Measurements from ENCODE around the gene ADCY5. TPM values are rescaled to one million over a fixed set of nuclear protein-coding genes. Genes with fewer than 3 reads are reported as not detected.

The ADCY5 gene
- total RNA-seq, 1 donor from 2014 or later, result not detected

GRCh38 chr3:123342631-123343080 lies 106.2 kb downstream of the ADCY5 start:
- Histone ChIP-seq H3K27me3 (ENCODE audit: control insufficient read depth, insufficient read depth, low read length) (peaks cover 4% of the 10 kb centered on the region), H3K36me3 (ENCODE audit: control insufficient read depth, insufficient read depth, low read length) (no peaks in the 10 kb centered on the region), H3K4me3 (ENCODE audit: low read depth, low read length) (no peak overlapping the region)
- no peak for TF ChIP-seq CTCF (IDR thresholded peaks at IDR 0.05; ENCODE audit: insufficient read depth, low read length, severe bottlenecking)
- FAIRE-seq (no peak), DNase-seq (ENCODE audit: low read depth) (no peak)

- H3K27me3 ChIP-seq (ENCODE audit: control insufficient read depth, insufficient read depth, low read length), result peaks cover 3% of the 10 kb centered on the region
- TF ChIP-seq CTCF (IDR thresholded peaks at IDR 0.05; ENCODE audit: insufficient read depth, low read length, severe bottlenecking), result no peak
- no peaks in the 10 kb centered on the region for H3K36me3 ChIP-seq (ENCODE audit: control insufficient read depth, insufficient read depth, low read length)
- H3K4me3 ChIP-seq (ENCODE audit: low read depth, low read length), result no peak overlapping the region
- no peak for FAIRE-seq
- no peak for DNase-seq (ENCODE audit: low read depth)
These were observed 106.8 kb downstream of the ADCY5 start for GRCh38 chr3:123341871-123342630.

- H3K27me3 ChIP-seq (ENCODE audit: control insufficient read depth, insufficient read depth, low read length), result peaks cover 1% of the 10 kb centered on the region
- no peak overlapping the region for H3K4me3 ChIP-seq (ENCODE audit: low read depth, low read length)
- TF ChIP-seq CTCF (IDR thresholded peaks at IDR 0.05; ENCODE audit: insufficient read depth, low read length, severe bottlenecking), result no peak
- no peak for DNase-seq (ENCODE audit: low read depth)
- H3K36me3 ChIP-seq (ENCODE audit: control insufficient read depth, insufficient read depth, low read length), result no peaks in the 10 kb centered on the region
- no peak for FAIRE-seq
These were observed 108.6 kb downstream of the ADCY5 start for GRCh38 chr3:123340336-123340735.

GRCh38 chr3:123339302-123339701 lies 109.6 kb downstream of the ADCY5 start:
- no peak for TF ChIP-seq CTCF (IDR thresholded peaks at IDR 0.05; ENCODE audit: insufficient read depth, low read length, severe bottlenecking)
- H3K27me3 ChIP-seq (ENCODE audit: control insufficient read depth, insufficient read depth, low read length), result peaks cover 1% of the 10 kb centered on the region
- no peak overlapping the region for H3K4me3 ChIP-seq (ENCODE audit: low read depth, low read length)
- DNase-seq (ENCODE audit: low read depth) (no peak), FAIRE-seq (no peak)
- H3K36me3 ChIP-seq (ENCODE audit: control insufficient read depth, insufficient read depth, low read length), result no peaks in the 10 kb centered on the region

GRCh38 chr3:123338620-123339061 lies 110.2 kb downstream of the ADCY5 start:
- Histone ChIP-seq H3K27me3 (ENCODE audit: control insufficient read depth, insufficient read depth, low read length) (peaks cover 1% of the 10 kb centered on the region), H3K36me3 (ENCODE audit: control insufficient read depth, insufficient read depth, low read length) (no peaks in the 10 kb centered on the region), H3K4me3 (ENCODE audit: low read depth, low read length) (no peak overlapping the region)
- DNase-seq (ENCODE audit: low read depth), result no peak
- FAIRE-seq, result no peak
- no peak for TF ChIP-seq CTCF (IDR thresholded peaks at IDR 0.05; ENCODE audit: insufficient read depth, low read length, severe bottlenecking)

All from bronchial epithelial cell (primary cell).